BLaER1 treated with 17β-estradiol and CSF1 and Interleukin-3, amounts not matched to agents 10 nM and 100 nM (cell line): ENCODE results near the gene IFIH1.
A peak's percentile ranks its signal among the peaks of the same experiment; 100 is the strongest.

Experiments used
- H3K27ac ChIP-seq, 11 experiments: shearing (Covaris generic); formaldehyde crosslinking; 2 replicates each; pipeline ENCODE4 v1.8.1; 2022
- H3K27me3 ChIP-seq, 11 experiments: shearing (Covaris generic); formaldehyde crosslinking; 2 replicates each; pipeline ENCODE4 v1.8.1; 2022
- H3K36me3 ChIP-seq, 11 experiments: shearing (Covaris generic); formaldehyde crosslinking; 2 replicates each; pipeline ENCODE4 v1.8.1; 2022
- H3K4me1 ChIP-seq, 10 experiments: shearing (Covaris generic); formaldehyde crosslinking; 2 replicates each; pipeline ENCODE4 v1.8.1; 2022
- H3K4me2 ChIP-seq, 11 experiments: shearing (Covaris generic); formaldehyde crosslinking; 2 replicates each; pipeline ENCODE4 v1.8.1; 2022
- H3K4me3 ChIP-seq, 10 experiments: shearing (Covaris generic); formaldehyde crosslinking; 2 replicates each; pipeline ENCODE4 v1.8.1; 2022
- H3K9ac ChIP-seq, 11 experiments: shearing (Covaris generic); formaldehyde crosslinking; 2 replicates each; pipeline ENCODE4 v1.8.1; 2022
- H3K9me3 ChIP-seq, 11 experiments: shearing (Covaris generic); formaldehyde crosslinking; replicated peaks in 1 of 11; 2 replicates each; pipeline ENCODE4 v1.8.1; 2022
- H4K20me1 ChIP-seq, 11 experiments: shearing (Covaris generic); formaldehyde crosslinking; 2 replicates each; pipeline ENCODE4 v1.8.1; 2022
- Cebpa-rat ChIP-seq, 11 experiments: shearing (Covaris generic); IDR thresholded peaks; 2 replicates each; pipeline ENCODE4 v1.8.1; 2022

The IFIH1 gene

DNA sequence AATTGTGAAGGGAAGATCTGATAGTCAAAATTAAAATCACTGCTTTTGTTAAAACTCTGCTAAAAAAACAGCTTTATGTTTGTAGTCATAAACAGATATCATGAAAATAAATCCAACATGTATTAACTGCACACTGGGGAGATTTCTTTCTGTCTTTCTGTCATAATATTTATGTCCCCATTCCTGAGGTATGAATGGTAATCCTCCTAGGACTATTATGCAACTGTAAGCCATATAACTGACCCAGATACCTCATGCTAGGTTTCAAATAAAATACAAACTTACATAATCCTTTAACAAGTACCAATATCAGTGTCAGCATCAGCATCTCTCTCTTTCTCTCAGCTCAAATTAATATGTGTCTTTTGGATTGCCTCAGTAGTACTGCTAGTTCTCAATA is 18.2 kb downstream of the IFIH1 start:
- H3K27ac ChIP-seq, result no peak overlapping the region
- H3K9ac ChIP-seq, result peak overlapping the region in 1 of 11 experiments; percentile 2; a peak in 1 of 22 replicates
- H3K4me3 ChIP-seq, result no peak overlapping the region
- H3K36me3 ChIP-seq, result peaks cover 0 to 23% (median 0%) of the 10 kb centered on the region in 11 experiments; a peak in 4 of 22 replicates
- no peak for TF ChIP-seq Cebpa-rat (IDR thresholded peaks at IDR 0.05)
- H4K20me1 ChIP-seq, result peaks cover 0 to 3% (median 0%) of the 10 kb centered on the region in 11 experiments; a peak in 1 of 22 replicates
- no peaks in the 10 kb centered on the region for H3K9me3 ChIP-seq
- H3K4me1 ChIP-seq, result no peaks in the 10 kb centered on the region
- no peak overlapping the region for H3K4me2 ChIP-seq
- no peaks in the 10 kb centered on the region for H3K27me3 ChIP-seq

DNA sequence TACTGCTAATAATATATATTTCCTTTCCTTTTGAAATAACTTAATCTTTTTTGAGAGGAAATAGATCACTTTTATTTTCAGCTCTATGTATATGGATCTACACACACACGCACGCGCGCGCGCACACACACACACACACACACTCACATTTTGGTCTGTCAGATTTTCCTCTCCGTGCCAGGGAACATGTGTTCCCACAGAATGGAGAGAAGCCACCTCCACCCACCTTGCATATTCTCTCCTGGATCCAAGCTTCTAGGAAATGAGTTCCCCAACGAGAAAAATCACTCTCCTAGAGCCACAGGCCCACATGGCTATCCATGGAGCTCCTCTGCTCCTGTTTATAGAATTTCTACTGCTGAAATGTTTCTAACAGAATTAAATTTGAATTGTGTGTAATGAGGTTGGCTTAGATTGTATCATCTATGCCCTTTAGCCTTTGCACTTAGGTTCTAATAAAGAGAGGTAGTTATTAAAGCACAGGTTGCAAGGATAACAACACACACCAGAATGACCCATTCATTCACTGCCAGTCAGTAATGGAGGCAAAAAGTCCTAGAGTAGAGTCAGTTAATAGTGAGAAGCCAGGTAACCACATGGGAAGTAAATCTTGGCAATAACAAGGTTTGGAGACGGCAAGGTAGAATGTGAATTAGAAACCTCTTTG is 19.7 kb downstream of the IFIH1 start:
- Histone ChIP-seq H3K4me3 (no peak overlapping the region), H3K36me3 (peaks cover 0 to 15% (median 0%) of the 10 kb centered on the region in 11 experiments; a peak in 3 of 22 replicates), H3K27me3 (no peaks in the 10 kb centered on the region), H4K20me1 (peaks cover 0 to 2% (median 0%) of the 10 kb centered on the region in 11 experiments; a peak in 1 of 22 replicates), H3K4me1 (no peaks in the 10 kb centered on the region), H3K9ac (no peak overlapping the region), H3K9me3 (no peaks in the 10 kb centered on the region), H3K4me2 (no peak overlapping the region), H3K27ac (no peak overlapping the region)
- TF ChIP-seq Cebpa-rat (IDR thresholded peaks at IDR 0.05), result no peak

DNA sequence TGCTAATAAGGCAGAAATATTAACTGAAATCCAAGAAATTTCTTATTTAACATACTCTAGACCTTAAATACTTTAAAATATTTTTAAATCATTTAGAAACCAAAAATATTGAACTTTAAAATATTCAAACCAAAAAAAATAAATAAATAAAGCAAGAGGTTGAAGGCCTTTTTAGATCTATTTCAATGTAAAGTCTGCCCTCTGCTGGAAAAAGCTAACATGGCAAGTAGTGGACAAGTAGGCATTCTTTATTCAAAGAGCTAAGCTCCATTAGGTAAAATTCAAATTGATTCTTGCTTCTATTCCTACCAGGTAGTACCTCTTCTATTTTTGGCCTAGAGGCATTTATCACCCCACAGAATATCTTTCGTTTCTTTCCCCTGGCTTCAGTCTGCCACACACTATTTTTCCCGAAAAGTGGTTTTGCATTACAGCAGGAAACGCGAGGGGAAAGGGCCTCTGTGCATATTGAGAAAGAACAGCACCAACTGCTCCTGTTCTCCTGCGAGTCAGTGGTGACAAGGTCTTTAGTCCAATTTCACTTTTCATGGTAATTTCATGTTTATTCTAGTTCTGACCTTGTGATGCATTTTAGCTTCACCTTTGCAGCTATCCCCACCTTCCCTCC is 20.4 kb downstream of the IFIH1 start:
- H3K4me2 ChIP-seq, result no peak overlapping the region
- H3K27me3 ChIP-seq, result no peaks in the 10 kb centered on the region
- no peak overlapping the region for H3K4me3 ChIP-seq
- no peaks in the 10 kb centered on the region for H3K9me3 ChIP-seq
- no peaks in the 10 kb centered on the region for H3K4me1 ChIP-seq
- no peak for TF ChIP-seq Cebpa-rat (IDR thresholded peaks at IDR 0.05)
- H4K20me1 ChIP-seq, result no peaks in the 10 kb centered on the region
- H3K9ac ChIP-seq, result no peak overlapping the region
- H3K27ac ChIP-seq, result no peak overlapping the region
- H3K36me3 ChIP-seq, result peaks cover 0 to 21% (median 0%) of the 10 kb centered on the region in 11 experiments; a peak in 5 of 22 replicates

DNA sequence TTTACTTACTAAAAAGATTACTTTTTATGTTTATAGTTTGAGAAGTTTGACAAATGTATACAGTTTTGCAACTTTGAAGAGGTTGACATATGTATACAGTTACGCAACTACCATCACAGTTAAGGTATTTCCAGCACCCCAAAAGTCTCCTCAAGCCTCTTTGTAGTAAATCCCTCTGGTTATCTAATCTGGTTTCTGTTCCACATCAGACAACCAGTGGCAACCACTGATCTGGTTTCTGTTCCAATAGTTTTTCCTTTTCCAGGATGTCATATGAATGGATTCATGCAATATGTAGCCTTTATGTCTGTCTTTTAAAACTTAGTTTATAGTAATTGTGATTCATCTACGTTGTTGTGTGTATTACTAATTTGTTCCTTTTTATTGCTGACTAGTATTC is 23.5 kb downstream of the IFIH1 start:
- Histone ChIP-seq H3K4me1 (no peaks in the 10 kb centered on the region), H3K27me3 (no peaks in the 10 kb centered on the region), H3K4me2 (no peak overlapping the region), H3K9me3 (no peaks in the 10 kb centered on the region), H3K4me3 (no peak overlapping the region), H3K27ac (no peak overlapping the region), H3K9ac (no peak overlapping the region), H4K20me1 (no peaks in the 10 kb centered on the region), H3K36me3 (peaks cover 0 to 35% (median 0%) of the 10 kb centered on the region in 11 experiments; a peak in 5 of 22 replicates)
- 0 out of 22 replicates have a peak, but pooled peaks of 1 of the 11 experiments have one; percentile 25 for TF ChIP-seq Cebpa-rat (IDR thresholded peaks at IDR 0.05)

DNA sequence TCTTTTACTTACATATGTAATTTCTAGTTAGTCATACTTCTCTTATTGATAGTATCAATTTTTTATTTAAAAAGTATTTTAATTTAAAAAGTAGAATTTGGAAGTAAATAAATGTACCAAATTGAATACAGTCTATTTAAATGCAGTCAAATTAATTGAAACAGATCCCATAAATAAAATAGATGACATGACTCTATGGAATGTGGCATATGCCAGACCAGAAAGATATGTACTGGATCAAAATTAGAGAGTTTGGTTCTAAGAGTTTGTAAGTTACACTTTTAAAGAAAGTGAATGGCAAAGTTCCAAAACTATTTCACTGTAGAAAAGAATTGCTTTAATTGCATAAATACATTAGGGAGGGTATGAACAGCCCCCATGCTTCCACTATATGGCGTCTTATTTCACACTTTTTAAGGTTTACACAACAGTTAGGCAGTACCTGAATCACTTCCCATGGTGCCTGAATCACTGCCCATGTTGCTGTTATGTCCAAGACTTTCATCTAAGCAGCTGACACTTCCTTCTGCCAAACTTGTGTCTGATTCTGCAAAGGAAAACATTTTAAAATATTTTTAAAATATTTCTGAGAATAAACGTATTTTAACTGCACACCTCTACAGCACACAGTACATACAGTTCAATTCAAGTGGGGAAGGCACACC is 25.2 kb downstream of the IFIH1 start:
- TF ChIP-seq Cebpa-rat (IDR thresholded peaks at IDR 0.05), result no peak
- Histone ChIP-seq H3K4me2 (no peak overlapping the region), H3K27ac (no peak overlapping the region)

DNA sequence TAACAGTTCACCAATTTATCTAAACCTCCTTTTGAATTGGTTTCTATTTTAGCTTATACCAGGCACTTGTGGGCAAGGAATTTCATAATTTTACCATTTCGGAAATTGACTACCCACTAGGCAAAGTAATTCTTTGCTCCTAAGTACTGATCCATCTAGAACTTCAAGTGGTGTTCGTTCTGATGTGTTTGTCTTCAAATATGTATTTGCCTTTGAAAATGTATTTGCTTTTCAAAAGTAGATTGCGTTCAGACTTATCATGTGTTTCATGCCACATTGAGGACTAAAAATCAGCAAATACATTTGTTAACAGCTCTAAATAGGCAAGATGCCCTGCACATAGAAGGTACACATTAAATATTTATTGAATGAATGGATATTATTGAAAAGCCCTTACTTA is 26.7 kb downstream of the IFIH1 start:
- Histone ChIP-seq H3K4me2 (no peak overlapping the region), H3K27me3 (no peaks in the 10 kb centered on the region), H4K20me1 (no peaks in the 10 kb centered on the region), H3K4me1 (no peaks in the 10 kb centered on the region), H3K9me3 (no peaks in the 10 kb centered on the region), H3K9ac (no peak overlapping the region), H3K4me3 (no peak overlapping the region), H3K36me3 (peaks cover 0 to 39% (median 3%) of the 10 kb centered on the region in 11 experiments; a peak in 9 of 22 replicates), H3K27ac (no peak overlapping the region)
- TF ChIP-seq Cebpa-rat (IDR thresholded peaks at IDR 0.05), result no peak

More for the DNA sequence above, 25.2 kb downstream of the IFIH1 start:
- peaks cover 0 to 28% (median 0%) of the 10 kb centered on the region in 11 experiments; a peak in 7 of 22 replicates for H3K36me3 ChIP-seq
- no peaks in the 10 kb centered on the region for H4K20me1 ChIP-seq
- no peak overlapping the region for H3K9ac ChIP-seq
- no peaks in the 10 kb centered on the region for H3K9me3 ChIP-seq
- no peaks in the 10 kb centered on the region for H3K4me1 ChIP-seq
- no peaks in the 10 kb centered on the region for H3K27me3 ChIP-seq
- H3K4me3 ChIP-seq, result no peak overlapping the region

DNA sequence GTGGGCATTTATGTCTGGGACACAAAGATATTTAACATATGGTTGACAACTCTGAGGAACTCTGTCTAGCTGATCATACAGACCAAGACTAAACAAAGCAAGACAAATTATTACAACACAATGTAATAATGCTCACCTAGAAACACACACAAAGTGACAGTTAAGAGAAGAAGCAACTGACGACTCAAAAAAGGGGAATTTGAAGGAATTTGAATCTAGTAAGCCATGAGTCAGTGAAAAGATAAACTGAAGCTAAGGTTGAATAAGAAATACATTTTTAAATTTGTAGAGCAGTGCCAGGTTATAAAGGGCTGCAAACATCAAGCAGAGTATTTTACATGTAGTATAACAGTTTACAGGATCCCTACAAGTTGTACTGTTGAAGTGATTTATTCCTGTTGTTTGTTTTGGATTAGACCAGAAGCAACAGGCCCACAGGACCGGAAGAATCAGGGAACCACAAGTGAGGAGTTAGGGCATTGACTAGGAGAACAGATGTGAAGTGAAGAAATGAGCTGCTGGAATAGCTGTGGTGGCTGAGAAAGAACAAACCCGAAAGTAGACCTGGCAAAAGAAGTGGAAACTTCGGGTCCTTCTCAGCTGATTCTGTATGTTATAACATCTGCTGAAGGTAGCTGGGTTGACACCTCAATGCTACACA is 35.6 kb downstream of the IFIH1 start:
- Histone ChIP-seq H3K4me3 (no peak overlapping the region), H3K27me3 (no peaks in the 10 kb centered on the region), H3K36me3 (peaks cover 0 to 85% (median 17%) of the 10 kb centered on the region in 11 experiments; a peak in 14 of 22 replicates), H3K9me3 (no peaks in the 10 kb centered on the region), H4K20me1 (no peaks in the 10 kb centered on the region; a peak in 1 of 22 replicates), H3K9ac (no peak overlapping the region), H3K4me2 (no peak overlapping the region), H3K27ac (no peak overlapping the region), H3K4me1 (peaks cover 0 to 2% (median 0%) of the 10 kb centered on the region in 10 experiments; a peak in 1 of 20 replicates)
- no peak for TF ChIP-seq Cebpa-rat (IDR thresholded peaks at IDR 0.05)

DNA sequence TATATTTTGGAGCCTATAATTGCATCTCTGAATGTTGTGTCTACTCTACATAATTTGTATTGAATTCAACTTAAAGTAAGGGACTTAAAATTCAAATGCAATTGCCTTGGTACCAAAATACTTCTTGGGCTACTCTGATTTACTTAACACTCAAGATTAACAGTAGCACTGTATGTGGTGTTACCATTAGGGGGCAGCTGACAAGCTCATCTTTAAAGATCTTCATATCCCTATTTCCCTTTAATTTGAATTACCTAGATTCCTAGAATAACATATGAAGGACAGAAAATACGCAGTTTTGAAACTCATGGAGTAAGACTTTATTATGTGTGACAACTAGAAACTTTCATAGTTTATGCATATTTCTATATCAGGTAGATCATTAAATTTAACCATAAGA is 37.8 kb downstream of the IFIH1 start:
- Histone ChIP-seq H3K4me3 (no peak overlapping the region), H4K20me1 (no peaks in the 10 kb centered on the region; a peak in 1 of 22 replicates), H3K36me3 (peaks cover 0 to 81% (median 24%) of the 10 kb centered on the region in 11 experiments; a peak in 14 of 22 replicates), H3K27me3 (no peaks in the 10 kb centered on the region), H3K4me1 (peaks cover 0 to 9% (median 0%) of the 10 kb centered on the region in 10 experiments; a peak in 1 of 20 replicates), H3K9me3 (no peaks in the 10 kb centered on the region), H3K4me2 (no peak overlapping the region), H3K9ac (no peak overlapping the region), H3K27ac (no peak overlapping the region)
- no peak for TF ChIP-seq Cebpa-rat (IDR thresholded peaks at IDR 0.05)

DNA sequence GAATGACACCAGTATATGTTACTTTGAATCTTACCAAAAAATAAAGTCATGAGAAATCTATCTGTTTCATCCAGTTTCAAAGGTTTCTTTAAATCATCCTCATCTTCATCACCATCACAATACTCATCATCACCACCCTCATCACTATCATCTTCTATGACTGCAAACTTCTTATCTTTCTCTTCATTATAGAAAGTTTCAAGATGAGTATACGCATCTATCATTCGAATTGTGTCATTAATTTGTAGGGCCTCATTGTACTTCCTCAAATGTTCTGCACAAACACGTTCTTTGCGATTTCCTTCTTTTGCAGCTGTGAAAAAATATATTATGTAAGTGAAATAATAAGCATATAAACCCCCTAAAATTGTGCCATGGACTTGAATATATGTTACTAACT is 41.1 kb downstream of the IFIH1 start:
- H3K4me3 ChIP-seq, result no peak overlapping the region
- H3K27ac ChIP-seq, result no peak overlapping the region
- H3K27me3 ChIP-seq, result no peaks in the 10 kb centered on the region
- no peak overlapping the region for H3K9ac ChIP-seq
- H4K20me1 ChIP-seq, result no peaks in the 10 kb centered on the region; a peak in 1 of 22 replicates
- no peak for TF ChIP-seq Cebpa-rat (IDR thresholded peaks at IDR 0.05)
- peaks cover 0 to 78% (median 12%) of the 10 kb centered on the region in 11 experiments; a peak in 13 of 22 replicates for H3K36me3 ChIP-seq
- H3K4me1 ChIP-seq, result peaks cover 0 to 9% (median 0%) of the 10 kb centered on the region in 10 experiments; a peak in 1 of 20 replicates
- H3K4me2 ChIP-seq, result peak overlapping the region in 2 of 11 experiments; percentile 13 to 23; a peak in 2 of 22 replicates
- H3K9me3 ChIP-seq, result no peaks in the 10 kb centered on the region
